Heart right ventricle (tissue), 16 donors: ENCODE measurements around the gene OLFML1. TPM values are rescaled to one million over a fixed set of nuclear protein-coding genes. Genes with fewer than 3 reads are reported as not detected.
"Not testable (repeated sequence)": the region's sequence is repeated elsewhere in the genome, so short reads cannot be mapped to it uniquely, and the experiment has no call there.

Experiments
- ATAC-seq, 8 donors: fragments of 200-7000 bp; cut with Tn5 transposase; one replicate each; pipeline ENCODE4 v1.9.1; 2020; ENCODE audit warnings: mild to moderate bottlenecking in 8 of 8, moderate library complexity in 8 of 8, moderate number of reproducible peaks in 1 of 8
- DNase-seq, 2 donors: peaks; one replicate each; pipeline ENCODE4 v3.0.0-alpha.2; 2020
- H3K27ac ChIP-seq, 10 donors: fragments of 200-600 bp; sonication (generic) in 2 of 10; one replicate each; pipeline versions ENCODE4 v1.5.0 to v1.8.0; 2020 to 2022; ENCODE audit warnings: mild to moderate bottlenecking in 3 of 10
- H3K27me3 ChIP-seq, 7 donors: fragments of 200-600 bp; one replicate each; pipeline ENCODE4 v1.8.0; 2021 to 2022; ENCODE audit warnings: mild to moderate bottlenecking in 2 of 7
- H3K36me3 ChIP-seq, 9 donors: fragments of 200-600 bp; sonication (generic) in 1 of 9; one replicate each; pipeline versions ENCODE4 v1.5.0 to v1.8.0; 2020 to 2022; ENCODE audit warnings: mild to moderate bottlenecking in 2 of 9
- H3K4me1 ChIP-seq, 9 donors: fragments of 200-600 bp; sonication (generic) in 1 of 9; one replicate each; pipeline versions ENCODE4 v1.5.0 to v1.8.0; 2020 to 2022; ENCODE audit warnings: mild to moderate bottlenecking in 4 of 9
- H3K4me3 ChIP-seq, 10 donors: fragments of 200-600 bp; sonication (generic) in 2 of 10; one replicate each; pipeline versions ENCODE4 v1.5.0 to v1.8.0; 2020 to 2022; ENCODE audit warnings: mild to moderate bottlenecking in 7 of 10, moderate library complexity in 2 of 10
- H3K9me3 ChIP-seq, 11 donors: fragments of 200-600 bp in 10 of 11; sonication (generic) in 2 of 11; one replicate each; pipeline versions ENCODE4 v1.5.0 to v1.8.0; 2013 to 2022; ENCODE audit warnings: mild to moderate bottlenecking in 2 of 11, control low read depth in 1 of 11, moderate library complexity in 1 of 11
- WGBS, 2 donors: extraction: QIAGEN DNeasy Blood & Tissue Kit; methylation state at CpG; one replicate each; pipeline ENCODE4 v1.1.7; 2013; ENCODE audit warnings: inconsistent platforms in 1 of 2; 5-methylcytosine and 5-hydroxymethylcytosine counted together
- intact Hi-C, 10 donors: fragments of 100-400 bp; cut with DNase I; formaldehyde crosslinking; loops; one replicate each; pipeline versions ENCODE4 v1.11.1 to v1.14.2; 2022
- polyA plus RNA-seq, 2 donors: library from polyadenylated mRNA; stranded (reverse); fragments of 200-250 nt; gene quantifications; one replicate each; pipeline ENCODE4 v1.2.3, GENCODE V29; 2013
- total RNA-seq, 10 donors: library from RNA; stranded (reverse); fragmentation: NEBNext Ultra II Directional in 3 of 10; extraction: Animal tissue kit (Norgen Biotek cat#: 25700) in 3 of 10; gene quantifications; one replicate each; pipeline versions ENCODE4 v1.2.1 to v1.2.4, GENCODE V29; 2021 to 2023
- TF ChIP-seq, protein P1 (sequence below), 9 donors: fragments of 200-600 bp; sonication (generic) in 2 of 9; IDR thresholded peaks; one replicate each; pipeline versions ENCODE4 v1.5.0 to v1.8.0; 2021 to 2022; ENCODE audit warnings: antibody characterized with exemption in 9 of 9, mild to moderate bottlenecking in 5 of 9, moderate library complexity in 1 of 9
- donor health status: Arrhythmogenic right ventricular cardiomyopathy.
- donor health status: ischemic (EF 13 %, LVEDD 7.1; RV severe dilation, severe dysfunction).
- donor health status: healthy with polysubstance abuse.
- donor health status: DM: no; HTN: yes; CAD: no.
- donor health status: DM: no; HTN: no; CAD: no.
- donor health status: ischemic (EF 25% LVEDD 6.9; RV normal size, moderate dysfunction).
- donor health status: ischemic (EF 25% LVEDD 5.7; RV mildly dilated, moderate dysfunction).
- donor health status: healthy.
- donor health status: DM: yes; HTN: yes; CAD: no.
- donor health status: Ischemic cardiomyopathy.
- donor health status: ischemic (EF 35%, LVEDD 5.7; RV mildly dilated, moderate dysfunction).
- donor health status: nonischemic (EF 11% LVEDD 7.7; RV severe dilation, severe dysfunction).
- donor health status: DM: yes; HTN: yes; CAD: no.
- donor health status: PGD.
- donor health status: ischemic (EF 29% LVEDD 5.4; RV normal size, mild dysfunction).
- donor health status: nonischemic (EF 23%, LVEDD 6.1; RV moderate dilation, normal function).

The OLFML1 gene
- total and polyA plus RNA-seq, 12 donors, result 2.2 to 8.3 (median 5.0) TPM

DNA sequence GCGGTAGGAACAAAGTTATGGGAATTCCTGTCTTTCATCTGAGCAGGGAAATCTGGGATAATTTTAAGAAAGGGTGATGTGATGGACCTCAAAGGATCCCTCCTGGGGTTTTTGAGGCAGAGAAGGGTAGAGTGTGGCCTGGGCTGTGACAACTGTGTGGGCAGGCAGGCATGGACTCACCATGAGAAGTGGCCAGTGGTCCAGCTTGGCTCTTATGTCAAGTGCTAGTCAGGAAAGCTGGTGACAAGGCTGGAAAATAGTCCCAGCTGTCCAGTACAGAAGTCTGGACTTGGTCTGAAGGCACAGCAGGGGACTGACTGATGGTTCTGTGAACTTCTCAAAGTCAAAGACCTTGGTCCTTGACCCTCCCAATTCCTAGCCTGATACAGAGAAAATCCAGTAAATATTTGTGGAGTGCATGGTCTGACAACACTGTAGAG lies 30.2 kb downstream of the OLFML1 start:
- DNase-seq (no peak), ATAC-seq (no peak)
- 95 to 100% methylated on average over 1 of the region's 1 CpG for WGBS, 2 donors
- TF ChIP-seq, protein P1, sequence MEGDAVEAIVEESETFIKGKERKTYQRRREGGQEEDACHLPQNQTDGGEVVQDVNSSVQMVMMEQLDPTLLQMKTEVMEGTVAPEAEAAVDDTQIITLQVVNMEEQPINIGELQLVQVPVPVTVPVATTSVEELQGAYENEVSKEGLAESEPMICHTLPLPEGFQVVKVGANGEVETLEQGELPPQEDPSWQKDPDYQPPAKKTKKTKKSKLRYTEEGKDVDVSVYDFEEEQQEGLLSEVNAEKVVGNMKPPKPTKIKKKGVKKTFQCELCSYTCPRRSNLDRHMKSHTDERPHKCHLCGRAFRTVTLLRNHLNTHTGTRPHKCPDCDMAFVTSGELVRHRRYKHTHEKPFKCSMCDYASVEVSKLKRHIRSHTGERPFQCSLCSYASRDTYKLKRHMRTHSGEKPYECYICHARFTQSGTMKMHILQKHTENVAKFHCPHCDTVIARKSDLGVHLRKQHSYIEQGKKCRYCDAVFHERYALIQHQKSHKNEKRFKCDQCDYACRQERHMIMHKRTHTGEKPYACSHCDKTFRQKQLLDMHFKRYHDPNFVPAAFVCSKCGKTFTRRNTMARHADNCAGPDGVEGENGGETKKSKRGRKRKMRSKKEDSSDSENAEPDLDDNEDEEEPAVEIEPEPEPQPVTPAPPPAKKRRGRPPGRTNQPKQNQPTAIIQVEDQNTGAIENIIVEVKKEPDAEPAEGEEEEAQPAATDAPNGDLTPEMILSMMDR (IDR thresholded peaks at IDR 0.05), result no peak
- Histone ChIP-seq H3K27ac (no peak overlapping the region), H3K4me3 (no peak overlapping the region), H3K4me1 (peaks cover 10 to 41% (median 37%) of the 10 kb centered on the region in 9 donors), H3K27me3 (no peaks in the 10 kb centered on the region), H3K9me3 (no peaks in the 10 kb centered on the region), H3K36me3 (no peaks in the 10 kb centered on the region)
- intact Hi-C loops, result loop anchor here in 2 of 10 donors (10.0 kb wide), 2 partner anchors 59 to 169 kb away; no protein-coding TSS in a partner anchor

- WGBS, 2 donors, result 92 to 95% methylated on average over 12 of the region's 12 CpGs
- Histone ChIP-seq H3K4me1 (peaks cover 10 to 44% (median 27%) of the 10 kb centered on the region in 9 donors), H3K4me3 (no peak overlapping the region), H3K27ac (no peak overlapping the region), H3K27me3 (no peaks in the 10 kb centered on the region), H3K9me3 (no peaks in the 10 kb centered on the region), H3K36me3 (no peaks in the 10 kb centered on the region)
- TF ChIP-seq, protein P1 (IDR thresholded peaks at IDR 0.05), result no peak
- intact Hi-C loops, result loop anchor here in 2 of 10 donors (10.0 kb wide), 2 partner anchors 58 to 168 kb away; no protein-coding TSS in a partner anchor
- ATAC-seq, result no peak
- no peak for DNase-seq
Observed at GRCh38 chr11:7516475-7516874, 31.2 kb downstream of the OLFML1 start.

- WGBS, 2 donors, result 96 to 97% methylated on average over 13 of the region's 13 CpGs
- intact Hi-C loops, result loop anchor here in 2 of 10 donors (10.0 kb wide), 2 partner anchors 57 to 167 kb away; no protein-coding TSS in a partner anchor
- DNase-seq, ATAC-seq, H3K27me3 ChIP-seq, H3K4me3 ChIP-seq, H3K9me3 ChIP-seq, H3K36me3 ChIP-seq, H3K27ac ChIP-seq: not testable (repeated sequence)
- peaks cover 3 to 42% (median 14%) of the 10 kb centered on the region in 9 donors for H3K4me1 ChIP-seq
Observed at GRCh38 chr11:7517743-7518142, 32.4 kb downstream of the OLFML1 start.

- no peak overlapping the region for H3K4me3 ChIP-seq
- WGBS, 2 donors, result 92 to 94% methylated on average over 23 of the region's 23 CpGs
- H3K27me3 ChIP-seq, result no peaks in the 10 kb centered on the region
- ATAC-seq, result no peak
- intact Hi-C loops, result loop anchor here in 2 of 10 donors (10.0 kb wide), 2 partner anchors 56 to 166 kb away; no protein-coding TSS in a partner anchor
- H3K27ac ChIP-seq, result no peak overlapping the region
- TF ChIP-seq, protein P1 (IDR thresholded peaks at IDR 0.05), result no peak
- H3K36me3 ChIP-seq, result no peaks in the 10 kb centered on the region
- peaks cover 0 to 50% (median 15%) of the 10 kb centered on the region in 9 donors for H3K4me1 ChIP-seq
- DNase-seq, result no peak
- no peaks in the 10 kb centered on the region for H3K9me3 ChIP-seq
Observed at GRCh38 chr11:7518811-7519562, 33.7 kb downstream of the OLFML1 start.
